Spleen (tissue), 11 donors: ENCODE results near the gene PBX1. TPM values are rescaled to one million over a fixed set of nuclear protein-coding genes. Genes with fewer than 3 reads are reported as not detected.
"Not testable (repeated sequence)": the region's sequence is repeated elsewhere in the genome, so short reads cannot be mapped to it uniquely, and the experiment has no call there.

Source experiments
- DNase-seq: peaks from one replicate; pipeline ENCODE4 v3.0.0-alpha.2; 2020
- H3K27ac ChIP-seq, 8 donors: fragments of 200-600 bp; sonication (generic) in 7 of 8; 1 replicate in 4 of 8; 2 replicates in 4 of 8; pipeline versions ENCODE4 v1.5.0 to v1.8.0; 2016 to 2021; ENCODE audit warnings: inconsistent platforms in 4 of 8, mild to moderate bottlenecking in 4 of 8, moderate library complexity in 1 of 8
- H3K27me3 ChIP-seq, 7 donors: fragments of 200-600 bp; sonication (generic) in 6 of 7; replicated peaks in 1 of 7; 1 replicate in 4 of 7; 2 replicates in 3 of 7; pipeline versions ENCODE4 v1.5.0 to v1.8.0; 2016 to 2021; ENCODE audit warnings: inconsistent platforms in 3 of 7, mild to moderate bottlenecking in 1 of 7
- H3K36me3 ChIP-seq, 6 donors: fragments of 200-600 bp; sonication (generic) in 5 of 6; 1 replicate in 4 of 6; 2 replicates in 2 of 6; pipeline versions ENCODE4 v1.5.0 to v1.8.0; 2016 to 2021; ENCODE audit warnings: inconsistent platforms in 2 of 6
- H3K4me1 ChIP-seq, 6 donors: fragments of 200-600 bp; sonication (generic) in 5 of 6; 1 replicate in 3 of 6; 2 replicates in 3 of 6; pipeline versions ENCODE4 v1.5.0 to v1.8.0; 2016 to 2021; ENCODE audit warnings: inconsistent platforms in 3 of 6
- H3K4me3 ChIP-seq, 8 donors: fragments of 200-600 bp; sonication (generic) in 7 of 8; 1 replicate in 4 of 8; 2 replicates in 4 of 8; pipeline versions ENCODE4 v1.5.0 to v1.8.0; 2016 to 2021; ENCODE audit warnings: inconsistent platforms in 4 of 8, mild to moderate bottlenecking in 4 of 8, moderate library complexity in 2 of 8
- H3K9me3 ChIP-seq, 8 donors: fragments of 200-600 bp; sonication (generic) in 7 of 8; 1 replicate in 4 of 8; 2 replicates in 4 of 8; pipeline versions ENCODE4 v1.5.0 to v1.8.0; 2016 to 2021; ENCODE audit warnings: inconsistent platforms in 4 of 8
- CTCF ChIP-seq, 11 experiments: fragments of 200-600 bp in 7 of 11; fragments of 450-650 bp in 4 of 11; sonication (generic) in 4 of 11; IDR thresholded peaks in 8 of 11; conservative IDR thresholded peaks in 3 of 11; 1 replicate in 7 of 11; 2 replicates in 4 of 11; pipeline versions ENCODE4 v1.4.0 to v1.8.0; 2016 to 2021; ENCODE audit warnings: antibody characterized with exemption in 11 of 11, inconsistent platforms in 4 of 11, mild to moderate bottlenecking in 1 of 11
- POLR2A ChIP-seq, 3 donors: fragments of 450-650 bp; IDR thresholded peaks; one replicate each; pipeline ENCODE4 v1.5.1; 2017; ENCODE audit warnings: antibody characterized with exemption in 3 of 3, mild to moderate bottlenecking in 1 of 3
- POLR2AphosphoS5 ChIP-seq, 3 donors: sonication (generic); formaldehyde crosslinking; IDR thresholded peaks; one replicate each; pipeline ENCODE4 v1.5.1; 2017; ENCODE audit warnings: antibody characterized with exemption in 3 of 3
- WGBS, 5 donors: extraction: QIAGEN DNeasy Blood & Tissue Kit in 3 of 5; methylation state at CpG; one replicate each; pipeline versions ENCODE4 v1.1.5 to v1.1.7; 2013 to 2018; 5-methylcytosine and 5-hydroxymethylcytosine counted together
- intact Hi-C: fragments of 100-400 bp; cut with DNase I; formaldehyde crosslinking; loops from one replicate; pipeline ENCODE4 v1.15.0; 2023; ENCODE audit warnings: low total_unique reads
- polyA plus RNA-seq, 3 donors: library from polyadenylated mRNA; stranded (reverse); fragments of 200-250 nt; gene quantifications; one replicate each; pipeline ENCODE4 v1.2.1, GENCODE V29; 2013
- total RNA-seq, 7 donors: library from RNA; depleted of rRNA in 3 of 7; stranded (reverse); fragments of >200 nt in 3 of 7; fragmentation: NEBNext Ultra II Directional in 4 of 7; extraction: Animal tissue kit (Norgen Biotek cat#: 25700) in 4 of 7; gene quantifications; one replicate each; pipeline versions ENCODE4 v1.1.0 to v1.2.1, GENCODE V29; 2016 to 2021
- donor health status: healthy with polysubstance abuse.
- donor health status: DM: no; HTN: no; CAD: no; lungs with moderate emphysema.
- donor health status: DM: no; HTN: no; CAD: no.
- donor health status: Bipolar disorder and iron deficiency.
- donor health status: healthy.
- donor health status: DM: no; HTN: no; CAD: no.
- donor health status: DM: yes; HTN: yes; CAD: no.

The PBX1 gene
- total and polyA plus RNA-seq, 10 donors: 3.4 to 79.5 (median 31.8) TPM

- peaks cover 0 to 6% (median 0%) of the 10 kb centered on the region in 7 donors for H3K27me3 ChIP-seq
- H3K36me3 ChIP-seq: no peaks in the 10 kb centered on the region
- WGBS, 5 donors: 69 to 90% (median 85%) methylated on average over 2 of the region's 2 CpGs
- peaks cover 0 to 17% (median 6%) of the 10 kb centered on the region in 6 donors for H3K4me1 ChIP-seq
- intact Hi-C loops: no loop called here
- no peak overlapping the region for H3K27ac ChIP-seq
- H3K9me3 ChIP-seq: no peaks in the 10 kb centered on the region
- no peak for TF ChIP-seq CTCF (IDR thresholded peaks at IDR 0.05 in 8 of 11, conservative IDR thresholded peaks at IDR 0.05 in 3 of 11)
- TF ChIP-seq POLR2AphosphoS5 (IDR thresholded peaks at IDR 0.05): no peak
- TF ChIP-seq POLR2A (IDR thresholded peaks at IDR 0.05): no peak
- H3K4me3 ChIP-seq: no peak overlapping the region
- no peak for DNase-seq
Measured at GRCh38 chr1:164648636-164649035, 89.7 kb downstream of the PBX1 start.

- Histone ChIP-seq H3K27ac (no peak overlapping the region), H3K4me1 (peaks cover 0 to 17% (median 6%) of the 10 kb centered on the region in 6 donors), H3K4me3 (no peak overlapping the region), H3K9me3 (no peaks in the 10 kb centered on the region), H3K27me3 (peaks cover 0 to 6% (median 0%) of the 10 kb centered on the region in 7 donors), H3K36me3 (no peaks in the 10 kb centered on the region)
- TF ChIP-seq CTCF (IDR thresholded peaks at IDR 0.05 in 8 of 11, conservative IDR thresholded peaks at IDR 0.05 in 3 of 11): no peak
- TF ChIP-seq POLR2A (IDR thresholded peaks at IDR 0.05): no peak
- no peak for TF ChIP-seq POLR2AphosphoS5 (IDR thresholded peaks at IDR 0.05)
- WGBS, 5 donors: 86 to 91% (median 88%) methylated on average over 4 of the region's 4 CpGs
- DNase-seq: no peak
- intact Hi-C loops: no loop called here
Measured at GRCh38 chr1:164649146-164649545, 90.2 kb downstream of the PBX1 start.

GRCh38 chr1:164650531-164650930 is 91.5 kb downstream of the PBX1 start:
- TF ChIP-seq POLR2AphosphoS5 (IDR thresholded peaks at IDR 0.05): no peak
- no peak for TF ChIP-seq POLR2A (IDR thresholded peaks at IDR 0.05)
- TF ChIP-seq CTCF (IDR thresholded peaks at IDR 0.05 in 8 of 11, conservative IDR thresholded peaks at IDR 0.05 in 3 of 11): no peak
- Histone ChIP-seq H3K9me3 (no peaks in the 10 kb centered on the region), H3K4me3 (no peak overlapping the region), H3K27ac (no peak overlapping the region), H3K27me3 (peaks cover 0 to 6% (median 0%) of the 10 kb centered on the region in 7 donors), H3K4me1 (peaks cover 0 to 17% (median 6%) of the 10 kb centered on the region in 6 donors), H3K36me3 (no peaks in the 10 kb centered on the region)
- no peak for DNase-seq
- WGBS, 5 donors: 72 to 86% (median 80%) methylated on average over 2 of the region's 2 CpGs
- intact Hi-C loops: no loop called here

- TF ChIP-seq POLR2AphosphoS5 (IDR thresholded peaks at IDR 0.05) (no peak), CTCF (IDR thresholded peaks at IDR 0.05 in 8 of 11, conservative IDR thresholded peaks at IDR 0.05 in 3 of 11) (no peak), POLR2A (IDR thresholded peaks at IDR 0.05) (no peak)
- Histone ChIP-seq H3K9me3 (no peaks in the 10 kb centered on the region), H3K36me3 (no peaks in the 10 kb centered on the region), H3K27me3 (peaks cover 0 to 6% (median 0%) of the 10 kb centered on the region in 7 donors), H3K4me3 (no peak overlapping the region), H3K27ac (no peak overlapping the region), H3K4me1 (peaks cover 0 to 17% (median 8%) of the 10 kb centered on the region in 6 donors)
- intact Hi-C loops: no loop called here
- DNase-seq: no peak
- 21 to 35% (median 24%) methylated on average over 13 of the region's 13 CpGs for WGBS, 5 donors
Measured at GRCh38 chr1:164651351-164651951, 92.5 kb downstream of the PBX1 start.

- DNase-seq, H3K27ac ChIP-seq, intact Hi-C loops, H3K9me3 ChIP-seq, H3K36me3 ChIP-seq, H3K4me1 ChIP-seq, H3K27me3 ChIP-seq, H3K4me3 ChIP-seq: not testable (repeated sequence)
- WGBS, 5 donors: 89 to 99% (median 95%) methylated on average over 6 of the region's 6 CpGs
Measured at GRCh38 chr1:164652969-164653368, 94.0 kb downstream of the PBX1 start.
